ENCODE data around the gene LRRC10B. TPM values are rescaled to one million over a fixed set of nuclear protein-coding genes. Genes with fewer than 3 reads are reported as not detected.

Gene LRRC10B
- total RNA-seq, 2 experiments from 2014 or later: not detected

GRCh38 chr11:61524446-61524845 lies 15.9 kb downstream of the LRRC10B start:
- TF ChIP-seq, protein P1, sequence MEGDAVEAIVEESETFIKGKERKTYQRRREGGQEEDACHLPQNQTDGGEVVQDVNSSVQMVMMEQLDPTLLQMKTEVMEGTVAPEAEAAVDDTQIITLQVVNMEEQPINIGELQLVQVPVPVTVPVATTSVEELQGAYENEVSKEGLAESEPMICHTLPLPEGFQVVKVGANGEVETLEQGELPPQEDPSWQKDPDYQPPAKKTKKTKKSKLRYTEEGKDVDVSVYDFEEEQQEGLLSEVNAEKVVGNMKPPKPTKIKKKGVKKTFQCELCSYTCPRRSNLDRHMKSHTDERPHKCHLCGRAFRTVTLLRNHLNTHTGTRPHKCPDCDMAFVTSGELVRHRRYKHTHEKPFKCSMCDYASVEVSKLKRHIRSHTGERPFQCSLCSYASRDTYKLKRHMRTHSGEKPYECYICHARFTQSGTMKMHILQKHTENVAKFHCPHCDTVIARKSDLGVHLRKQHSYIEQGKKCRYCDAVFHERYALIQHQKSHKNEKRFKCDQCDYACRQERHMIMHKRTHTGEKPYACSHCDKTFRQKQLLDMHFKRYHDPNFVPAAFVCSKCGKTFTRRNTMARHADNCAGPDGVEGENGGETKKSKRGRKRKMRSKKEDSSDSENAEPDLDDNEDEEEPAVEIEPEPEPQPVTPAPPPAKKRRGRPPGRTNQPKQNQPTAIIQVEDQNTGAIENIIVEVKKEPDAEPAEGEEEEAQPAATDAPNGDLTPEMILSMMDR (IDR thresholded peaks at IDR 0.05): no peak
- H3K27me3 Mint-ChIP-seq: peaks cover 38% of the 10 kb centered on the region
- no peaks in the 10 kb centered on the region for H3K4me1 Mint-ChIP-seq (ENCODE audit: low read depth)
- ATAC-seq (ENCODE audit: poor library complexity): no peak
- H3K9me3 Mint-ChIP-seq: no peaks in the 10 kb centered on the region
- no peak overlapping the region for H3K4me3 Mint-ChIP-seq
- ChIA-PET POLR2A (no interaction called here), CTCF (no interaction called here)
- H3K27ac Mint-ChIP-seq: no peak overlapping the region
- H3K36me3 Mint-ChIP-seq (ENCODE audit: low read depth): no peaks in the 10 kb centered on the region
- no peak for DNase-seq
- H3K27ac ChIP-seq (ENCODE audit: low read depth in 1 of 2, low read length in 2 of 2): no peak overlapping the region
- no peaks in the 10 kb centered on the region for H3K9me3 ChIP-seq (ENCODE audit: control insufficient read depth in 1 of 2, insufficient read depth in 1 of 2, low read length in 2 of 2)
- no peaks in the 10 kb centered on the region for H3K4me1 ChIP-seq (ENCODE audit: insufficient read depth, low read length)
- no peaks in the 10 kb centered on the region for H3K36me3 ChIP-seq (ENCODE audit: insufficient read depth, low read length)
- intact Hi-C loops (cut with DNase I, micrococcal nuclease): no loop called here
- peaks cover 4 to 5% of the 10 kb centered on the region in 2 experiments for H3K27me3 ChIP-seq (ENCODE audit: control insufficient read depth in 1 of 2, insufficient read depth in 2 of 2, low read length in 2 of 2)
- no peak overlapping the region for H3K4me3 ChIP-seq (ENCODE audit: low read length)

- Mint-ChIP-seq H3K27me3 (peaks cover 39% of the 10 kb centered on the region), H3K27ac (no peak overlapping the region), H3K36me3 (ENCODE audit: low read depth) (no peaks in the 10 kb centered on the region), H3K9me3 (no peaks in the 10 kb centered on the region), H3K4me3 (no peak overlapping the region), H3K4me1 (ENCODE audit: low read depth) (no peaks in the 10 kb centered on the region)
- intact Hi-C loops (cut with DNase I, micrococcal nuclease): no loop called here
- TF ChIP-seq, protein P1 (IDR thresholded peaks at IDR 0.05): no peak
- ATAC-seq (ENCODE audit: poor library complexity) (no peak), DNase-seq (no peak)
- Histone ChIP-seq H3K9me3 (ENCODE audit: control insufficient read depth in 1 of 2, insufficient read depth in 1 of 2, low read length in 2 of 2) (no peaks in the 10 kb centered on the region), H3K4me3 (ENCODE audit: low read length) (no peak overlapping the region), H3K27ac (ENCODE audit: low read depth in 1 of 2, low read length in 2 of 2) (no peak overlapping the region), H3K4me1 (ENCODE audit: insufficient read depth, low read length) (no peaks in the 10 kb centered on the region), H3K27me3 (ENCODE audit: control insufficient read depth in 1 of 2, insufficient read depth in 2 of 2, low read length in 2 of 2) (peaks cover 4 to 5% of the 10 kb centered on the region in 2 experiments), H3K36me3 (ENCODE audit: insufficient read depth, low read length) (no peaks in the 10 kb centered on the region)
- ChIA-PET POLR2A (no interaction called here), CTCF (no interaction called here)
Observed at GRCh38 chr11:61524963-61525587, 16.5 kb downstream of the LRRC10B start.

GRCh38 chr11:61526229-61526628 lies 17.7 kb downstream of the LRRC10B start:
- H3K9me3 Mint-ChIP-seq: no peaks in the 10 kb centered on the region
- Histone ChIP-seq H3K36me3 (ENCODE audit: insufficient read depth, low read length) (no peaks in the 10 kb centered on the region), H3K4me1 (ENCODE audit: insufficient read depth, low read length) (no peaks in the 10 kb centered on the region), H3K4me3 (ENCODE audit: low read length) (no peak overlapping the region), H3K27me3 (ENCODE audit: control insufficient read depth in 1 of 2, insufficient read depth in 2 of 2, low read length in 2 of 2) (peaks cover 4 to 5% of the 10 kb centered on the region in 2 experiments), H3K9me3 (ENCODE audit: control insufficient read depth in 1 of 2, insufficient read depth in 1 of 2, low read length in 2 of 2) (no peaks in the 10 kb centered on the region), H3K27ac (ENCODE audit: low read depth in 1 of 2, low read length in 2 of 2) (no peak overlapping the region)
- TF ChIP-seq, protein P1 (IDR thresholded peaks at IDR 0.05): no peak
- CTCF ChIA-PET: no interaction called here
- H3K27me3 Mint-ChIP-seq: peaks cover 39% of the 10 kb centered on the region
- no peaks in the 10 kb centered on the region for H3K4me1 Mint-ChIP-seq (ENCODE audit: low read depth)
- DNase-seq (no peak), ATAC-seq (ENCODE audit: poor library complexity) (no peak)
- H3K36me3 Mint-ChIP-seq (ENCODE audit: low read depth): no peaks in the 10 kb centered on the region
- POLR2A ChIA-PET: no interaction called here
- intact Hi-C loops (cut with DNase I, micrococcal nuclease): no loop called here
- H3K4me3 Mint-ChIP-seq: no peak overlapping the region
- no peak overlapping the region for H3K27ac Mint-ChIP-seq

Measured in CD4-positive, alpha-beta T cell (primary cell).